K562 (cell line): ENCODE measurements around the gene TTLL4. TPM values are rescaled to one million over a fixed set of nuclear protein-coding genes. Genes with fewer than 3 reads are reported as not detected.

Source experiments
- ATAC-seq: fragments of 200-7000 bp; cut with Tn5 transposase; 3 replicates; pipeline ENCODE4 v1.9.1; 2020; ENCODE audit warnings: moderate library complexity
- BruUV-seq: library from RNA; stranded (reverse); fragments of 400-500 nt; replicated peaks from 2 replicates; lab custom pipeline; 2021; lab: Mats Ljungman, UMichigan
- CTCF ChIA-PET: fragments of 300-600 bp; formaldehyde crosslinking; extraction: SDS; loops from one replicate; lab custom pipeline; 2021; ENCODE audit warnings: low intra/inter-chr PET ratio; lab: Yijun Ruan, JAX
- POLR2A ChIA-PET: fragments of 300-600, 350-650 bp; sonication (Branson Sonifier 250); formaldehyde crosslinking; extraction: SDS; loops from one replicate; lab custom pipeline; 2021; ENCODE audit warnings: antibody characterized with exemption, inconsistent platforms; lab: Yijun Ruan, JAX
- DNase-seq, 4 experiments: peaks; one replicate each; pipeline versions ENCODE4 v3.0.0 to v3.0.0-alpha.2; 2011 to 2018; ENCODE audit warnings: low spot score in 3 of 4, mixed read lengths in 3 of 4; ENCODE audit errors: extremely low read depth in 1 of 4
- FAIRE-seq: peaks from 2 replicates; lab custom pipeline; 2011; peaks lifted over from hg19 to GRCh38; lab: Jason Lieb, UNC
- H2AFZ ChIP-seq: 2 replicates; pipeline ENCODE4 v1.6.0; 2011; ENCODE audit warnings: low read depth, low read length, control low read depth, inconsistent platforms
- H3K27ac ChIP-seq: fragments of 200-600 bp; 3 replicates; pipeline ENCODE4 v1.8.0; 2011; ENCODE audit warnings: low read depth, mild to moderate bottlenecking, control low read depth, inconsistent platforms, low read length, moderate library complexity, mixed read lengths; ENCODE audit errors: extremely low read depth
- H3K27me3 ChIP-seq, 2 experiments: fragments of 300-600 bp in 1 of 2; 2 replicates in 1 of 2; 3 replicates in 1 of 2; pipeline versions ENCODE4 v1.6.0 to v1.8.0; 2011; ENCODE audit warnings: inconsistent platforms in 2 of 2, low read length in 2 of 2, mild to moderate bottlenecking in 1 of 2, mixed read lengths in 1 of 2, moderate library complexity in 1 of 2; ENCODE audit not compliant: control insufficient read depth in 2 of 2, insufficient read depth in 2 of 2
- H3K36me3 ChIP-seq: fragments of 300-600 bp; 3 replicates; pipeline ENCODE4 v1.8.0; 2011; ENCODE audit warnings: mild to moderate bottlenecking, low read length, inconsistent platforms; ENCODE audit not compliant: control insufficient read depth, insufficient read depth
- H3K4me1 ChIP-seq, 2 experiments: fragments of 200-600 bp in 1 of 2; replicated peaks in 1 of 2; 2 replicates in 1 of 2; 3 replicates in 1 of 2; pipeline versions ENCODE4 v1.5.1 to v1.8.0; 2011; ENCODE audit warnings: inconsistent platforms in 2 of 2, low read length in 2 of 2, mild to moderate bottlenecking in 1 of 2, mixed read lengths in 1 of 2, moderate library complexity in 1 of 2; ENCODE audit not compliant: control insufficient read depth in 2 of 2, insufficient read depth in 2 of 2
- H3K4me2 ChIP-seq: 2 replicates; pipeline ENCODE4 v1.6.1; 2011; ENCODE audit warnings: low read length, control low read depth, inconsistent platforms, mixed read lengths; ENCODE audit not compliant: insufficient read depth
- H3K4me3 ChIP-seq: fragments of 200-600 bp; sonication (generic), shearing (Covaris generic); 2 replicates; pipeline ENCODE4 v1.5.1; 2016; ENCODE audit warnings: control low read depth, inconsistent platforms
- H3K79me2 ChIP-seq: fragments of 200-600 bp; 3 replicates; pipeline ENCODE4 v1.8.0; 2011; ENCODE audit warnings: low read length, inconsistent platforms; ENCODE audit not compliant: control insufficient read depth, insufficient read depth
- H3K9ac ChIP-seq, 2 experiments: 2 replicates each; pipeline versions ENCODE4 v1.6.0 to v1.6.1; 2011; ENCODE audit warnings: low read depth in 2 of 2, low read length in 2 of 2, control low read depth in 1 of 2, inconsistent platforms in 1 of 2, mild to moderate bottlenecking in 1 of 2, mixed read lengths in 1 of 2; ENCODE audit not compliant: insufficient read depth in 1 of 2
- H3K9me1 ChIP-seq: one replicate; pipeline ENCODE4 v1.6.0; 2011; ENCODE audit warnings: inconsistent platforms, mild to moderate bottlenecking, low read length, moderate library complexity; ENCODE audit not compliant: control insufficient read depth, insufficient read depth
- H3K9me3 ChIP-seq: replicated peaks from 2 replicates; pipeline ENCODE4 v1.5.1; 2011; ENCODE audit warnings: low read depth, low read length, inconsistent platforms; ENCODE audit not compliant: control insufficient read depth, insufficient read depth
- H4K20me1 ChIP-seq: replicated peaks from 2 replicates; pipeline ENCODE4 v1.6.1; 2011; ENCODE audit warnings: low read length, inconsistent platforms, mixed read lengths; ENCODE audit not compliant: control insufficient read depth, insufficient read depth
- BACH1 ChIP-seq: fragments of 200-800 bp; sonication (Bioruptor generic); IDR thresholded peaks from 2 replicates; pipeline ENCODE4 v1.6.1; 2016; ENCODE audit warnings: missing genetic modification characterization, missing compliant biosample characterization
- GTF3C2 ChIP-seq: IDR thresholded peaks from 3 replicates; pipeline ENCODE4 v1.6.1; 2011; ENCODE audit warnings: borderline replicate concordance, mild to moderate bottlenecking, moderate library complexity; ENCODE audit not compliant: insufficient read length; ENCODE audit errors: extremely low read depth
- WGBS: fragments of 100-300 bp; shearing (Covaris generic); methylation state at CpG from one replicate; pipeline ENCODE4 v1.1.6; 2016; ENCODE audit warnings: low coverage, mixed read lengths; ENCODE audit not compliant: insufficient coverage; ENCODE audit errors: missing lambda C conversion rate; 5-methylcytosine and 5-hydroxymethylcytosine counted together
- in situ Hi-C: fragments of 300-500 bp; cut with MboI; formaldehyde crosslinking; loops from 4 replicates; pipeline ENCODE4 v1.15.0; 2018; ENCODE audit warnings: inconsistent platforms, mixed read lengths
- intact Hi-C: fragments of 100-400 bp; cut with micrococcal nuclease; formaldehyde crosslinking; loops from 2 replicates; pipeline ENCODE4 v1.14.2; 2022
- polyA plus RNA-seq, 8 experiments: library from polyadenylated mRNA; depleted of rRNA in 4 of 8; stranded (reverse) in 5 of 8; unstranded in 3 of 8; fragments of >200 nt; fragmentation: Nextera tagmentation in 2 of 8; fragmentation: Illumina TruSeq in 1 of 8; extraction: Ambion mirVana in 2 of 8; extraction: Trizol in 1 of 8; gene quantifications; 2 replicates each; pipeline versions ENCODE4 v1.2.1 to v1.2.3, GENCODE V29; 2011 to 2014; ENCODE audit warnings: inconsistent platforms in 1 of 8, missing spikeins in 1 of 8
- total RNA-seq, 7 experiments: library from RNA; depleted of rRNA in 6 of 7; stranded (reverse); fragments of >200 nt in 6 of 7; fragmentation: Illumina TruSeq in 2 of 7; extraction: Trizol in 2 of 7; gene quantifications; 2 replicates each; pipeline versions ENCODE4 v1.2.1 to v1.2.3, GENCODE V29; 2011 to 2021; ENCODE audit warnings: low replicate concordance in 1 of 7

The TTLL4 gene
- total and polyA plus RNA-seq, 9 of the 15 experiments (the other 6 are each of a cell fraction or from before 2014, with no cell fraction given), result 12.6 to 67.5 (median 24.5) TPM

GRCh38 chr2:218711550-218711929 is 905 bp downstream of the TTLL4 start:
- 4% methylated on average over 5 of the region's 5 CpGs for WGBS
- Histone ChIP-seq H3K4me3 (peak overlapping the region; percentile 85), H3K36me3 (peaks cover 15% of the 10 kb centered on the region), H3K4me2 (peak overlapping the region; percentile 86), H3K9me1 (peaks cover 2% of the 10 kb centered on the region), H3K9me3 (no peaks in the 10 kb centered on the region), H3K9ac (peak overlapping the region; percentile 48 to 87; a peak in 3 of 4 replicates), H4K20me1 (no peaks in the 10 kb centered on the region; the same call in 1 of the 2 replicates), H3K4me1 (peaks cover 13 to 14% of the 10 kb centered on the region in 2 experiments), H3K27ac (peak overlapping the region; percentile 79), H3K27me3 (no peaks in the 10 kb centered on the region), H2AFZ (no peak overlapping the region), H3K79me2 (peaks cover 46% of the 10 kb centered on the region)
- BruUV-seq, result TSS peak; percentile 83
- in situ Hi-C loops, result no loop called here
- POLR2A ChIA-PET, result interaction anchor here (0.8 to 1.3 kb wide), 2 partner anchors 8 to 144 kb away, joined by 3 to 7 read pairs; no protein-coding TSS in a partner anchor
- no peak for ATAC-seq
- CTCF ChIA-PET, result interaction anchor here (0.5 to 1.1 kb wide), 2 partner anchors 40 to 136 kb away, joined by 3 to 9 read pairs; no protein-coding TSS in a partner anchor
- no peak for DNase-seq
- intact Hi-C loops, result loop anchor here (5.0 kb wide), 1 partner anchor 136 kb away; no protein-coding TSS in a partner anchor
- FAIRE-seq, result no peak
- no peak for TF ChIP-seq BACH1 (tag)

- Histone ChIP-seq H3K36me3 (peaks cover 29% of the 10 kb centered on the region), H3K27ac (no peak overlapping the region), H3K4me2 (no peak overlapping the region)
- 83% methylated on average over 2 of the region's 2 CpGs for WGBS
- no peak for TF ChIP-seq GTF3C2
- TF ChIP-seq, all 486 proteins: peak for 0
- H3K9ac ChIP-seq, result no peak overlapping the region; a peak in 1 of 4 replicates
- BruUV-seq, result no TSS peak
- peaks cover 2% of the 10 kb centered on the region for H3K9me1 ChIP-seq
- H2AFZ ChIP-seq, result no peak overlapping the region
- in situ Hi-C loops, result no loop called here
- peaks cover 54% of the 10 kb centered on the region for H3K79me2 ChIP-seq
- peaks cover 13 to 22% of the 10 kb centered on the region in 2 experiments for H3K4me1 ChIP-seq
- FAIRE-seq, result no peak
- no peak for DNase-seq
- H3K4me3 ChIP-seq, result no peak overlapping the region
- ChIA-PET CTCF (no interaction called here), POLR2A (interaction anchor here (1.0 to 1.3 kb wide), 2 partner anchors 9 to 17 kb away, joined by 4 to 5 read pairs; no protein-coding TSS in a partner anchor)
- no peaks in the 10 kb centered on the region for H3K9me3 ChIP-seq
- intact Hi-C loops, result loop anchor here (5.0 kb wide), 1 partner anchor 133 kb away; no protein-coding TSS in a partner anchor
- no peak for ATAC-seq
- H4K20me1 ChIP-seq, result no peaks in the 10 kb centered on the region; the same call in 1 of the 2 replicates
- no peaks in the 10 kb centered on the region for H3K27me3 ChIP-seq
Measured at GRCh38 chr2:218713922-218714321, 3.3 kb downstream of the TTLL4 start.
